B cell (primary cell): ENCODE data around the gene FAM180B. TPM values are rescaled to one million over a fixed set of nuclear protein-coding genes. Genes with fewer than 3 reads are reported as not detected.

Experiments
- ATAC-seq: fragments of 200-7000 bp; cut with Tn5 transposase; one replicate; pipeline ENCODE4 v1.10.0; 2021; ENCODE audit warnings: low read depth, mild to moderate bottlenecking, moderate number of reproducible peaks, moderate library complexity
- CTCF ChIA-PET: fragments of 350-600 bp; sonication (Branson Sonifier 250); formaldehyde crosslinking; loops from one replicate; lab custom pipeline; 2021; ENCODE audit warnings: antibody characterized with exemption, inconsistent platforms; lab: Charles Lee
- POLR2A ChIA-PET: fragments of 350-600 bp; sonication (Branson Sonifier 250); formaldehyde crosslinking; loops from one replicate; lab custom pipeline; 2021; ENCODE audit warnings: antibody characterized with exemption; lab: Charles Lee
- DNase-seq: peaks from one replicate; pipeline ENCODE4 v3.0.0; 2013
- H2AFZ ChIP-seq: 2 replicates; pipeline ENCODE4 v1.6.1; 2012; ENCODE audit warnings: mild to moderate bottlenecking, low read depth, low read length; ENCODE audit not compliant: insufficient read depth, poor library complexity, severe bottlenecking
- H3K27ac ChIP-seq, 2 donors: 1 replicate in 1 of 2; 2 replicates in 1 of 2; pipeline ENCODE4 v1.5.1; 2012 to 2013; ENCODE audit warnings: low read length in 2 of 2, mild to moderate bottlenecking in 2 of 2, moderate library complexity in 1 of 2
- H3K27me3 ChIP-seq, 4 experiments: fragments of 200-600 bp in 1 of 4; sonication (generic) in 1 of 4; replicated peaks in 1 of 4; 1 replicate in 2 of 4; 2 replicates in 2 of 4; pipeline versions ENCODE4 v1.6.1 to v1.7.0; 2013 to 2016; ENCODE audit warnings: low read length in 3 of 4, mild to moderate bottlenecking in 2 of 4, mixed read lengths in 1 of 4, moderate library complexity in 1 of 4; ENCODE audit not compliant: insufficient read depth in 4 of 4, control insufficient read depth in 3 of 4; ENCODE audit errors: control extremely low read depth in 1 of 4
- H3K36me3 ChIP-seq, 2 experiments: replicated peaks in 1 of 2; 1 replicate in 1 of 2; 2 replicates in 1 of 2; pipeline versions ENCODE4 v1.6.1 to v1.7.1; 2013; ENCODE audit warnings: low read length in 1 of 2; ENCODE audit not compliant: insufficient read depth in 2 of 2, control insufficient read depth in 1 of 2; ENCODE audit errors: control extremely low read depth in 1 of 2, extremely low read depth in 1 of 2
- H3K4me1 ChIP-seq, 2 donors: fragments of 200-600 bp in 1 of 2; sonication (generic) in 1 of 2; 1 replicate in 1 of 2; 2 replicates in 1 of 2; pipeline versions ENCODE4 v1.5.1 to v1.6.1; 2013 to 2017; ENCODE audit warnings: low read length in 2 of 2; ENCODE audit not compliant: control insufficient read depth in 2 of 2, insufficient read depth in 2 of 2
- H3K4me2 ChIP-seq: replicated peaks from 2 replicates; pipeline ENCODE3; 2012; ENCODE audit warnings: mild to moderate bottlenecking, low read depth, low read length; ENCODE audit not compliant: poor library complexity, severe bottlenecking
- H3K4me3 ChIP-seq, 5 experiments: fragments of 200-600 bp in 1 of 5; sonication (generic) in 1 of 5; 1 replicate in 3 of 5; 2 replicates in 2 of 5; pipeline versions ENCODE4 v1.5.1 to v1.7.0; 2011 to 2016; ENCODE audit warnings: low read length in 4 of 5, mild to moderate bottlenecking in 4 of 5, low read depth in 2 of 5, control low read depth in 1 of 5, moderate library complexity in 1 of 5; ENCODE audit not compliant: insufficient read depth in 1 of 5; ENCODE audit errors: control extremely low read depth in 1 of 5, extremely low read depth in 1 of 5
- H3K79me2 ChIP-seq: fragments of 200-600 bp; sonication (generic); one replicate; pipeline ENCODE4 v1.6.0; 2016; ENCODE audit warnings: low read length; ENCODE audit not compliant: control insufficient read depth, insufficient read depth
- H3K9ac ChIP-seq: fragments of 200-600 bp; sonication (generic); 2 replicates; pipeline ENCODE4 v1.6.1; 2017; ENCODE audit warnings: mild to moderate bottlenecking, low read length, moderate library complexity
- H3K9me3 ChIP-seq, 3 donors: one replicate each; pipeline versions ENCODE4 v1.6.1 to v1.7.1; 2013; ENCODE audit warnings: low read length in 2 of 3; ENCODE audit not compliant: control insufficient read depth in 2 of 3, insufficient read depth in 1 of 3; ENCODE audit errors: control extremely low read depth in 1 of 3
- H4K20me1 ChIP-seq: 2 replicates; pipeline ENCODE4 v1.6.0; 2012; ENCODE audit warnings: mild to moderate bottlenecking, low read length; ENCODE audit not compliant: insufficient read depth, control insufficient read depth, poor library complexity, severe bottlenecking
- H3K27ac Mint-ChIP-seq: one replicate; pipeline ENCODE4 v1.8.0; 2021; ENCODE audit warnings: mixed read lengths
- H3K27me3 Mint-ChIP-seq: one replicate; pipeline ENCODE4 v1.8.0; 2021; ENCODE audit warnings: mixed read lengths
- H3K4me1 Mint-ChIP-seq: one replicate; pipeline ENCODE4 v1.8.0; 2021; ENCODE audit warnings: mixed read lengths
- H3K4me3 Mint-ChIP-seq: one replicate; pipeline ENCODE4 v1.8.0; 2021; ENCODE audit warnings: mixed read lengths
- H3K9me3 Mint-ChIP-seq: one replicate; pipeline ENCODE4 v1.8.0; 2022; ENCODE audit warnings: mixed read lengths; ENCODE audit not compliant: insufficient read depth
- EZH2 ChIP-seq: IDR thresholded peaks from 2 replicates; pipeline ENCODE4 v1.6.1; 2012; ENCODE audit warnings: borderline replicate concordance, low read depth, mild to moderate bottlenecking, moderate library complexity, low read length; ENCODE audit not compliant: insufficient read depth, poor library complexity, severe bottlenecking
- WGBS: methylation state at CpG from one replicate; pipeline ENCODE4 v1.1.5; 2013; ENCODE audit warnings: missing lambda C conversion rate; ENCODE audit not compliant: insufficient coverage; 5-methylcytosine and 5-hydroxymethylcytosine counted together
- intact Hi-C: fragments of 100-400 bp; cut with micrococcal nuclease; formaldehyde crosslinking; loops from one replicate; pipeline ENCODE4 v1.10.0; 2022
- polyA plus RNA-seq: library from polyadenylated mRNA; depleted of rRNA; stranded (reverse); fragments of >200 nt; gene quantifications from 2 replicates; pipeline ENCODE4 v1.2.3, GENCODE V29; 2012
- total RNA-seq, 2 donors: library from RNA; stranded (reverse); fragments of 120-200 nt in 1 of 2; gene quantifications; 1 replicate in 1 of 2; 2 replicates in 1 of 2; pipeline versions ENCODE4 v1.2.3 to v1.2.4, GENCODE V29; 2013 to 2022
- TF ChIP-seq, protein P1 (sequence below): fragments of 200-600 bp; IDR thresholded peaks from one replicate; pipeline ENCODE4 v1.8.0; 2022; ENCODE audit warnings: antibody characterized with exemption, mild to moderate bottlenecking

FAM180B gene
- total and polyA plus RNA-seq, 2 donors (not counting 1 experiment from before 2014, with no cell fraction given), result 0.06 to 0.20 TPM

DNA sequence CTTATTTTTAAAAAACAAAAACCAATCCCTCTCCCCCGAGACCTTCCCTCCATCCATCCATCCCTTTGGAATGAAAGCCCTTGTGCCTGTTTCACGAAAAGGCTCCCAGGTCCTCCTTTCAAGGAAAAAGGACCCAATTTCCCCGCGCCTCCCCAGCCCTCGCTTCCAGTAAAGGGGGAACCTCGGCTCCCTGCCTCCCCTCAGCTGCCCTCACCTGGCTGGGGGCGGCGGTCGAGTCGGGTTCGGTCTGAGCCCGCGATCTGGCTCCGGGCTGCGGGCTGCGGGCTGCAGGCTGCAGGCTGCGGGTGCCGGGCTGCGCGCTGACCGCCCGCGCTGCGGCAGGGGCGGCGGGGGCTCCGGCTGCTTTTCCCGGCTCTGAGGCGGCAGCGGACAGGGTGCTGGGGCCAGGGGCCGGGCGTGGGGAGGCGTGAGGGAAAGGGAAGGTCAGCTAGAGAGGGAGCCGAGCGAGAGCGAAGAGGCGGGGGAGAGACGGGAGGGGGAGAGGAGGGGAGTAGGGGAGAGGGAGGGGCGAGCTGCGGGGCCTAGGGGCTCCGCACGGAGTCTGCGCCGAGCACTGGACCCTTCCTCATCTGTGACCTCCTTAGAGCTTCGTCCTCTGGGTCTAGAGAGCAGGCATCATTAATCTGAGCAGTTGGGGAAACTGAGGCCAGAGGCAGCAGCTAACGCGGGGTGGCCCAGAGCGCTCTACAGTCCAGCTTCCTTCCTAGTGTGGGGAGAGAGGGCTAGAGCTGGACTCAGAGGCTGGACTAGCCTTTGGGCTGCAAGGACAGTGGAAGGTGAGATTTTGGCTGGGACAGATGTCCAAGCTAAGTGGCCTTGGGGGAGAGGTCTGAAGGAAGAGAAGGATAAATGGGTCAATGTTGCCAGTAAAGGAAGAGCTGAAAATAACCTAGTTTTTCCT lies 7.7 kb downstream of the FAM180B start, which contains the start of gene C1QTNF4:
Gene C1QTNF4 (minus strand): TSS at position 478 of the 922 bp plus-strand sequence. CDS start 3,601 bp downstream, outside the sequence.
- H3K36me3 ChIP-seq, result no peaks in the 10 kb centered on the region
- peak within 1 kb of the TSS; percentile 32 for H3K4me3 Mint-ChIP-seq
- H3K27me3 ChIP-seq, result peaks cover 0 to 40% (median 20%) of the 10 kb centered on the region in 4 experiments
- H2AFZ ChIP-seq, result peak within 1 kb of the TSS; percentile 38
- peaks cover 41% of the 10 kb centered on the region for H3K27me3 Mint-ChIP-seq
- ChIA-PET CTCF (interaction anchor here (1.4 kb wide), 1 partner anchor 9 kb away, joined by 3 read pairs; no protein-coding TSS in a partner anchor), POLR2A (interaction anchor here (0.6 kb wide), 1 partner anchor 28 kb away, joined by 4 read pairs; no protein-coding TSS in a partner anchor)
- no peaks in the 10 kb centered on the region for H4K20me1 ChIP-seq
- peak; percentile 82 for TF ChIP-seq EZH2
- TF ChIP-seq, protein P1, sequence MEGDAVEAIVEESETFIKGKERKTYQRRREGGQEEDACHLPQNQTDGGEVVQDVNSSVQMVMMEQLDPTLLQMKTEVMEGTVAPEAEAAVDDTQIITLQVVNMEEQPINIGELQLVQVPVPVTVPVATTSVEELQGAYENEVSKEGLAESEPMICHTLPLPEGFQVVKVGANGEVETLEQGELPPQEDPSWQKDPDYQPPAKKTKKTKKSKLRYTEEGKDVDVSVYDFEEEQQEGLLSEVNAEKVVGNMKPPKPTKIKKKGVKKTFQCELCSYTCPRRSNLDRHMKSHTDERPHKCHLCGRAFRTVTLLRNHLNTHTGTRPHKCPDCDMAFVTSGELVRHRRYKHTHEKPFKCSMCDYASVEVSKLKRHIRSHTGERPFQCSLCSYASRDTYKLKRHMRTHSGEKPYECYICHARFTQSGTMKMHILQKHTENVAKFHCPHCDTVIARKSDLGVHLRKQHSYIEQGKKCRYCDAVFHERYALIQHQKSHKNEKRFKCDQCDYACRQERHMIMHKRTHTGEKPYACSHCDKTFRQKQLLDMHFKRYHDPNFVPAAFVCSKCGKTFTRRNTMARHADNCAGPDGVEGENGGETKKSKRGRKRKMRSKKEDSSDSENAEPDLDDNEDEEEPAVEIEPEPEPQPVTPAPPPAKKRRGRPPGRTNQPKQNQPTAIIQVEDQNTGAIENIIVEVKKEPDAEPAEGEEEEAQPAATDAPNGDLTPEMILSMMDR, result no peak
- intact Hi-C loops, result no loop called here
- H3K27ac Mint-ChIP-seq, result no peak within 1 kb of the TSS
- ATAC-seq (no peak), DNase-seq (no peak)
- WGBS, result 8% methylated on average over 39 of the region's 48 CpGs
- H3K27ac ChIP-seq, result no peak within 1 kb of the TSS
- peaks cover 9% of the 10 kb centered on the region for H3K4me1 Mint-ChIP-seq
- H3K4me3 ChIP-seq, result peak within 1 kb of the TSS in 1 of 5 experiments; percentile 6
- no peaks in the 10 kb centered on the region for H3K9me3 Mint-ChIP-seq
- H3K79me2 ChIP-seq, result no peaks in the 10 kb centered on the region
- H3K9me3 ChIP-seq, result no peaks in the 10 kb centered on the region
- peaks cover 15% of the 10 kb centered on the region in 2 donors for H3K4me1 ChIP-seq
- H3K9ac ChIP-seq, result peak within 1 kb of the TSS; percentile 11
- H3K4me2 ChIP-seq, result peak within 1 kb of the TSS; percentile 74
